ENCODE results near the gene MYO3B. TPM values are rescaled to one million over a fixed set of nuclear protein-coding genes. Genes with fewer than 3 reads are reported as not detected.

Gene MYO3B
- total RNA-seq, 2 donors from 2014 or later: not detected

GRCh38 chr2:170503563-170503962 is 325.6 kb downstream of the MYO3B start:
- intact Hi-C loops (cut with DNase I): no loop called here
- ATAC-seq (no peak), DNase-seq (no peak)

GRCh38 chr2:170503971-170504809 is 326.2 kb downstream of the MYO3B start:
- intact Hi-C loops (cut with DNase I): no loop called here
- no peak for DNase-seq
- ATAC-seq: no peak

GRCh38 chr2:170504810-170505145 is 326.8 kb downstream of the MYO3B start:
- no peak for DNase-seq
- intact Hi-C loops (cut with DNase I): no loop called here
- no peak for ATAC-seq

- intact Hi-C loops (cut with DNase I): no loop called here
- ATAC-seq (peak; percentile 41 to 51), DNase-seq (peak; percentile 66)
These were observed 327.8 kb downstream of the MYO3B start for GRCh38 chr2:170505631-170506275.

- intact Hi-C loops (cut with DNase I): no loop called here
- DNase-seq: no peak
- no peak for ATAC-seq
These were observed 331.7 kb downstream of the MYO3B start for GRCh38 chr2:170509452-170510193.

GRCh38 chr2:170512266-170512665 is 334.3 kb downstream of the MYO3B start:
- intact Hi-C loops (cut with DNase I): no loop called here
- peak; percentile 50 to 68 for ATAC-seq

GRCh38 chr2:170514140-170514539 is 336.2 kb downstream of the MYO3B start:
- DNase-seq (no peak), ATAC-seq (no peak)
- intact Hi-C loops (cut with DNase I): no loop called here

More at GRCh38 chr2:170512266-170512665, 334.3 kb downstream of the MYO3B start:
- peak; percentile 22 for DNase-seq

GRCh38 chr2:170517538-170517937 is 339.6 kb downstream of the MYO3B start:
- intact Hi-C loops (cut with DNase I): no loop called here
- ATAC-seq (no peak), DNase-seq (no peak)

GRCh38 chr2:170518911-170519310 is 341.0 kb downstream of the MYO3B start:
- no peak for DNase-seq
- no peak for ATAC-seq
- intact Hi-C loops (cut with DNase I): no loop called here

- DNase-seq (no peak), ATAC-seq (no peak)
- intact Hi-C loops (cut with DNase I): no loop called here
These were observed 343.4 kb downstream of the MYO3B start for GRCh38 chr2:170521299-170521698.

- no peak for DNase-seq
- no peak for ATAC-seq
- intact Hi-C loops (cut with DNase I): no loop called here
These were observed 345.6 kb downstream of the MYO3B start for GRCh38 chr2:170523506-170523905.

GRCh38 chr2:170524828-170525565 is 347.1 kb downstream of the MYO3B start:
- intact Hi-C loops (cut with DNase I): no loop called here
- DNase-seq: no peak
- peak in 1 of 2 donors; percentile 9 for ATAC-seq

- peak; percentile 75 to 96 for ATAC-seq
- DNase-seq: peak; percentile 82
- intact Hi-C loops (cut with DNase I): no loop called here
These were observed 347.6 kb downstream of the MYO3B start for GRCh38 chr2:170525566-170525900.

GRCh38 chr2:170530284-170530745 is 352.4 kb downstream of the MYO3B start:
- intact Hi-C loops (cut with DNase I): no loop called here
- DNase-seq (peak; percentile 86), ATAC-seq (peak; percentile 85 to 87)

GRCh38 chr2:170530803-170531564 is 353.0 kb downstream of the MYO3B start:
- no peak for ATAC-seq
- intact Hi-C loops (cut with DNase I): no loop called here

GRCh38 chr2:170531876-170532275 is 353.9 kb downstream of the MYO3B start:
- ATAC-seq: no peak
- intact Hi-C loops (cut with DNase I): no loop called here

More at GRCh38 chr2:170530803-170531564, 353.0 kb downstream of the MYO3B start:
- DNase-seq: no peak

GRCh38 chr2:170533156-170533555 is 355.2 kb downstream of the MYO3B start:
- ATAC-seq (no peak), DNase-seq (no peak)
- intact Hi-C loops (cut with DNase I): no loop called here

More at GRCh38 chr2:170531876-170532275, 353.9 kb downstream of the MYO3B start:
- no peak for DNase-seq

GRCh38 chr2:170535552-170535951 is 357.6 kb downstream of the MYO3B start:
- DNase-seq (no peak), ATAC-seq (no peak)
- intact Hi-C loops (cut with DNase I): no loop called here

GRCh38 chr2:170544817-170545216 is 366.9 kb downstream of the MYO3B start:
- intact Hi-C loops (cut with DNase I): no loop called here
- DNase-seq: no peak
- ATAC-seq: no peak
